Karpas-422 (cell line): ENCODE measurements around the gene AIF1L. TPM values are rescaled to one million over a fixed set of nuclear protein-coding genes. Genes with fewer than 3 reads are reported as not detected.
"Not testable (repeated sequence)": the region's sequence is repeated elsewhere in the genome, so short reads cannot be mapped to it uniquely, and the experiment has no call there.

ENCODE experiments used
- DNase-seq: peaks from one replicate; pipeline ENCODE4 v3.0.0-alpha.2; 2015
- H2AFZ ChIP-seq: fragments of 200-600 bp; sonication (generic); 2 replicates; pipeline ENCODE4 v1.6.1; 2014; ENCODE audit warnings: antibody characterized with exemption, low read length, mixed read lengths
- H3K27ac ChIP-seq: fragments of 200-600 bp; sonication (generic); 2 replicates; pipeline ENCODE4 v1.5.1; 2014; ENCODE audit warnings: mild to moderate bottlenecking, low read length, moderate library complexity
- H3K27me3 ChIP-seq: fragments of 200-600 bp; sonication (generic); 2 replicates; pipeline ENCODE4 v1.6.1; 2014; ENCODE audit warnings: low read length, mixed read lengths
- H3K36me3 ChIP-seq: fragments of 200-600 bp; sonication (generic); 2 replicates; pipeline ENCODE4 v1.6.1; 2014; ENCODE audit warnings: low read length, mixed read lengths; ENCODE audit not compliant: insufficient read depth
- H3K4me1 ChIP-seq: fragments of 200-600 bp; sonication (generic); 2 replicates; pipeline ENCODE4 v1.6.1; 2014; ENCODE audit warnings: mild to moderate bottlenecking, low read length, mixed read lengths
- H3K4me2 ChIP-seq: fragments of 200-600 bp; sonication (generic); 2 replicates; pipeline ENCODE4 v1.6.1; 2014; ENCODE audit warnings: low read length, low read depth, mild to moderate bottlenecking; ENCODE audit not compliant: poor library complexity, severe bottlenecking
- H3K4me3 ChIP-seq: fragments of 200-600 bp; sonication (generic); 2 replicates; pipeline ENCODE4 v1.5.1; 2014; ENCODE audit warnings: mild to moderate bottlenecking, antibody characterized with exemption, low read length, mixed read lengths
- H3K79me2 ChIP-seq: fragments of 200-600 bp; sonication (generic); 2 replicates; pipeline ENCODE4 v1.6.1; 2014; ENCODE audit warnings: mild to moderate bottlenecking, low read length, mixed read lengths
- H3K9ac ChIP-seq: fragments of 200-600 bp; sonication (generic); 2 replicates; pipeline ENCODE4 v1.6.0; 2014; ENCODE audit warnings: low read length
- H3K9me2 ChIP-seq: fragments of 200-600 bp; sonication (generic), shearing (Covaris generic); replicated peaks from 2 replicates; pipeline ENCODE4 v1.6.0; 2014; ENCODE audit warnings: mild to moderate bottlenecking, low read length, moderate library complexity; ENCODE audit not compliant: insufficient read depth
- H3K9me3 ChIP-seq: fragments of 300-700, 200-600 bp; sonication (generic); 2 replicates; pipeline ENCODE4 v1.6.1; 2014; ENCODE audit warnings: low read length, mixed read lengths
- H4K20me1 ChIP-seq: fragments of 200-600 bp; sonication (generic); 2 replicates; pipeline ENCODE4 v1.6.1; 2014; ENCODE audit warnings: mild to moderate bottlenecking, antibody characterized with exemption, low read length, low read depth; ENCODE audit not compliant: insufficient read depth
- total RNA-seq: library from RNA; depleted of rRNA; stranded (reverse); fragments of >200 nt; shearing (Covaris generic); gene quantifications from 2 replicates; pipeline ENCODE4 v1.2.3, GENCODE V29; 2014; ENCODE audit warnings: low replicate concordance

Gene AIF1L
- total RNA-seq, 1 experiment from 2014 or later, result not detected

GRCh38 chr9:131148966-131149687 is 52.8 kb downstream of the AIF1L start:
- Histone ChIP-seq H3K4me2 (no peak overlapping the region), H3K27ac (no peak overlapping the region), H3K4me3 (no peak overlapping the region), H3K4me1 (no peaks in the 10 kb centered on the region), H3K79me2 (peaks cover 13% of the 10 kb centered on the region), H3K9ac (no peak overlapping the region), H3K27me3 (no peaks in the 10 kb centered on the region), H4K20me1 (no peaks in the 10 kb centered on the region), H3K36me3 (peaks cover 70% of the 10 kb centered on the region; the same call in 1 of the 2 replicates), H3K9me2 (no peaks in the 10 kb centered on the region), H2AFZ (no peak overlapping the region), H3K9me3 (no peaks in the 10 kb centered on the region)
- no peak for DNase-seq

DNA sequence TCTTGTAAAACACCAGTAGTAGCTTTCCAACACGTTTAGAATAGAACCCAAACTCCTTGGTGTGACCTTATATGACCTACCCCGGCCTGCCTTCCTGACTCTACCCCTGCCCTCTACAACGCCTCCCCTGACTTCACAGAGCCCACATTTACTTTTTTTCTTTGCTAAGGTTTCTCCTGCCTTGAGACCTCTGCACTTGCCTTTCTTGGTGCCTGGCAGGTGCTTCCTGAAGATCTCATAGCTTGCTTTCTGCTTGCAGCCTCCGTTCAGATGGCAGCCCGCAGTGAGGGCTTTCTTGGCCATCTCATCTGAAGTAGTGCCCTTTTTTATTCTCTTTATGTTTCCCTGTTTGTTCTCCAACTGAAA is 53.3 kb downstream of the AIF1L start:
- Histone ChIP-seq H3K9me3 (no peaks in the 10 kb centered on the region), H3K9ac (no peak overlapping the region), H4K20me1 (no peaks in the 10 kb centered on the region), H3K36me3 (peaks cover 66% of the 10 kb centered on the region; the same call in 1 of the 2 replicates), H3K4me3 (no peak overlapping the region), H3K4me1 (no peaks in the 10 kb centered on the region), H3K27me3 (no peaks in the 10 kb centered on the region), H3K9me2 (no peaks in the 10 kb centered on the region), H3K79me2 (peaks cover 17% of the 10 kb centered on the region), H3K4me2 (no peak overlapping the region), H2AFZ (no peak overlapping the region), H3K27ac (no peak overlapping the region)
- DNase-seq, result no peak

- peaks cover 49% of the 10 kb centered on the region; the same call in 1 of the 2 replicates for H3K36me3 ChIP-seq
- H3K4me1 ChIP-seq, result no peaks in the 10 kb centered on the region
- no peak overlapping the region for H3K27ac ChIP-seq
- no peaks in the 10 kb centered on the region for H3K27me3 ChIP-seq
- no peaks in the 10 kb centered on the region for H4K20me1 ChIP-seq
- H3K4me3 ChIP-seq, result no peak overlapping the region
- no peak for DNase-seq
- no peaks in the 10 kb centered on the region for H3K9me3 ChIP-seq
- no peaks in the 10 kb centered on the region for H3K9me2 ChIP-seq
- H3K9ac ChIP-seq, result no peak overlapping the region
- H3K4me2 ChIP-seq, result no peak overlapping the region
- no peak overlapping the region for H2AFZ ChIP-seq
- H3K79me2 ChIP-seq, result peaks cover 36% of the 10 kb centered on the region
Measured at GRCh38 chr9:131153595-131153994, 57.3 kb downstream of the AIF1L start.

GRCh38 chr9:131158673-131159072 is 62.3 kb downstream of the AIF1L start:
- H3K4me2 ChIP-seq, H3K27me3 ChIP-seq, H4K20me1 ChIP-seq, H3K4me3 ChIP-seq, H3K9ac ChIP-seq, H3K9me2 ChIP-seq, H3K4me1 ChIP-seq, H3K27ac ChIP-seq, H3K9me3 ChIP-seq, DNase-seq, H2AFZ ChIP-seq: not testable (repeated sequence)
- peaks cover 27% of the 10 kb centered on the region; the same call in 1 of the 2 replicates for H3K36me3 ChIP-seq
- peaks cover 35% of the 10 kb centered on the region for H3K79me2 ChIP-seq

GRCh38 chr9:131160416-131161112 is 64.2 kb downstream of the AIF1L start:
- H3K27me3 ChIP-seq, result no peaks in the 10 kb centered on the region

GRCh38 chr9:131161585-131161984 is 65.3 kb downstream of the AIF1L start:
- no peak overlapping the region for H3K4me2 ChIP-seq
- H3K9me2 ChIP-seq, result no peaks in the 10 kb centered on the region
- no peaks in the 10 kb centered on the region for H3K4me1 ChIP-seq
- no peak overlapping the region for H3K27ac ChIP-seq
- H3K9me3 ChIP-seq, result no peaks in the 10 kb centered on the region
- no peak overlapping the region for H3K4me3 ChIP-seq
- no peak for DNase-seq
- no peaks in the 10 kb centered on the region for H4K20me1 ChIP-seq
- no peak overlapping the region for H3K9ac ChIP-seq
- peaks cover 44% of the 10 kb centered on the region for H3K36me3 ChIP-seq
- peaks cover 35% of the 10 kb centered on the region for H3K79me2 ChIP-seq
- H2AFZ ChIP-seq, result no peak overlapping the region
- no peaks in the 10 kb centered on the region for H3K27me3 ChIP-seq

More at GRCh38 chr9:131160416-131161112, 64.2 kb downstream of the AIF1L start:
- no peaks in the 10 kb centered on the region for H3K9me2 ChIP-seq
- H3K4me2 ChIP-seq, result no peak overlapping the region
- H3K36me3 ChIP-seq, result peaks cover 36% of the 10 kb centered on the region
- H3K79me2 ChIP-seq, result peaks cover 31% of the 10 kb centered on the region
- no peak overlapping the region for H3K4me3 ChIP-seq
- H4K20me1 ChIP-seq, result no peaks in the 10 kb centered on the region
- no peak overlapping the region for H3K27ac ChIP-seq
- DNase-seq, result no peak
- H2AFZ ChIP-seq, result no peak overlapping the region
- no peak overlapping the region for H3K9ac ChIP-seq
- no peaks in the 10 kb centered on the region for H3K9me3 ChIP-seq
- H3K4me1 ChIP-seq, result no peaks in the 10 kb centered on the region

DNA sequence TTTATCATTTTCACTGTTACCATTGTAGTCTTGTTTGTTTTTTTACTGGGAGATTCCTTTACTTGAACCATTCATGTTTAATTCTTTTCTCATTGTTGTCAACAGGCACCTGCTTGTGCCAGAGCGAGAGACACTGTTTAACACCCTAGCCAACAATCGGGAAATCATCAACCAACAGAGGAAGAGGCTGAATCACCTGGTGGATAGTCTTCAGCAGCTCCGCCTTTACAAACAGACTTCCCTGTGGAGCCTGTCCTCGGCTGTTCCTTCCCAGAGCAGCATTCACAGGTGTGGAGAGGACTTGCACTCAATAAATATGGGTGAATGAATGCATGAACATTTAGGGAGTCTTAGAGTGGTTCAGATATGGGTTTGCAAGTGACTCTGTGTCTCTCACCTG is 66.6 kb downstream of the AIF1L start:
- H2AFZ ChIP-seq, result no peak overlapping the region
- no peaks in the 10 kb centered on the region for H3K27me3 ChIP-seq
- H3K9me2 ChIP-seq, result no peaks in the 10 kb centered on the region
- H3K27ac ChIP-seq, result no peak overlapping the region
- peaks cover 50% of the 10 kb centered on the region for H3K36me3 ChIP-seq
- no peak for DNase-seq
- peaks cover 42% of the 10 kb centered on the region for H3K79me2 ChIP-seq
- H3K9me3 ChIP-seq, result no peaks in the 10 kb centered on the region
- no peak overlapping the region for H3K9ac ChIP-seq
- no peaks in the 10 kb centered on the region for H4K20me1 ChIP-seq
- H3K4me1 ChIP-seq, result no peaks in the 10 kb centered on the region
- no peak overlapping the region for H3K4me3 ChIP-seq
- no peak overlapping the region for H3K4me2 ChIP-seq

- Histone ChIP-seq H2AFZ (no peak overlapping the region), H3K79me2 (peaks cover 58% of the 10 kb centered on the region), H3K36me3 (peaks cover 55% of the 10 kb centered on the region), H3K9me3 (no peaks in the 10 kb centered on the region), H3K4me1 (no peaks in the 10 kb centered on the region), H3K4me3 (no peak overlapping the region), H3K9ac (no peak overlapping the region), H3K9me2 (no peaks in the 10 kb centered on the region), H3K4me2 (no peak overlapping the region), H4K20me1 (no peaks in the 10 kb centered on the region), H3K27ac (no peak overlapping the region), H3K27me3 (no peaks in the 10 kb centered on the region)
- DNase-seq, result no peak
Measured at GRCh38 chr9:131165523-131165922, 69.2 kb downstream of the AIF1L start.
